K562 (cell line): Measurements from ENCODE around the gene NT5DC1. TPM values are rescaled to one million over a fixed set of nuclear protein-coding genes. Genes with fewer than 3 reads are reported as not detected.

Experiments used
- ARNT ChIP-seq, 2 experiments: fragments of 450-650 bp; IDR thresholded peaks; 2 replicates each; pipeline ENCODE4 v1.6.1; 2016; ENCODE audit warnings: mild to moderate bottlenecking in 1 of 2
- CCNT2 ChIP-seq: IDR thresholded peaks from 2 replicates; pipeline ENCODE4 v1.6.1; 2011; ENCODE audit warnings: borderline replicate concordance, low read depth, mild to moderate bottlenecking, moderate library complexity, mixed read lengths, low read length; ENCODE audit not compliant: insufficient read length; ENCODE audit errors: extremely low read depth
- EP400 ChIP-seq: fragments of 450-650 bp; IDR thresholded peaks from 2 replicates; pipeline ENCODE4 v1.6.1; 2017; ENCODE audit warnings: antibody characterized with exemption, mild to moderate bottlenecking, moderate library complexity
- ERF ChIP-seq: fragments of 450-650 bp; formaldehyde crosslinking; IDR thresholded peaks from 2 replicates; pipeline ENCODE4 v1.4.0; 2020; ENCODE audit warnings: mild to moderate bottlenecking, mixed read lengths
- GABPB2 ChIP-seq: fragments of 250-450 bp; sonication (Bioruptor Pico); conservative IDR thresholded peaks from 2 replicates; pipeline ENCODE4 v1.5.1; 2021; ENCODE audit warnings: mild to moderate bottlenecking
- HDAC1 ChIP-seq, 2 experiments: fragments of 450-650 bp; IDR thresholded peaks; 2 replicates each; pipeline ENCODE4 v1.6.1; 2016 to 2017; ENCODE audit warnings: inconsistent platforms in 1 of 2, mild to moderate bottlenecking in 1 of 2, moderate library complexity in 1 of 2
- MEF2A ChIP-seq: IDR thresholded peaks from 2 replicates; pipeline ENCODE4 v1.6.1; 2011; ENCODE audit warnings: low read depth, mild to moderate bottlenecking, low read length, moderate library complexity; ENCODE audit not compliant: control insufficient read depth
- NFIX ChIP-seq: fragments of 250-450 bp; sonication (Bioruptor Pico); IDR thresholded peaks from 2 replicates; pipeline ENCODE4 v1.4.0; 2020; ENCODE audit warnings: low read depth, mild to moderate bottlenecking, moderate library complexity
- PHB2 ChIP-seq: fragments of 450-650 bp; IDR thresholded peaks from 2 replicates; pipeline ENCODE4 v1.6.1; 2017; ENCODE audit warnings: low read depth
- RUNX1 ChIP-seq: sonication (generic); IDR thresholded peaks from 2 replicates; pipeline ENCODE4 v1.6.1; 2016; ENCODE audit warnings: antibody characterized with exemption, low read depth
- TEAD2 ChIP-seq: fragments of 450-650 bp; IDR thresholded peaks from 2 replicates; pipeline ENCODE4 v1.6.1; 2016; ENCODE audit warnings: missing genetic modification characterization, control low read depth, missing compliant biosample characterization
- ZEB2 ChIP-seq: fragments of 450-650 bp; IDR thresholded peaks from 2 replicates; pipeline ENCODE4 v1.6.1; 2016
- ZNF174 ChIP-seq: fragments of 250-450 bp; sonication (Bioruptor Pico); IDR thresholded peaks from 2 replicates; pipeline ENCODE4 v1.4.0; 2020; ENCODE audit warnings: mild to moderate bottlenecking
- ZNF785 ChIP-seq: fragments of 250-450 bp; sonication (Bioruptor Pico); IDR thresholded peaks from 2 replicates; pipeline ENCODE4 v1.4.0; 2020; ENCODE audit warnings: mild to moderate bottlenecking
- polyA plus RNA-seq, 8 experiments: library from polyadenylated mRNA; depleted of rRNA in 4 of 8; stranded (reverse) in 5 of 8; unstranded in 3 of 8; fragments of >200 nt; fragmentation: Nextera tagmentation in 2 of 8; fragmentation: Illumina TruSeq in 1 of 8; extraction: Ambion mirVana in 2 of 8; extraction: Trizol in 1 of 8; gene quantifications; 2 replicates each; pipeline versions ENCODE4 v1.2.1 to v1.2.3, GENCODE V29; 2011 to 2014; ENCODE audit warnings: inconsistent platforms in 1 of 8, missing spikeins in 1 of 8
- total RNA-seq, 7 experiments: library from RNA; depleted of rRNA in 6 of 7; stranded (reverse); fragments of >200 nt in 6 of 7; fragmentation: Illumina TruSeq in 2 of 7; extraction: Trizol in 2 of 7; gene quantifications; 2 replicates each; pipeline versions ENCODE4 v1.2.1 to v1.2.3, GENCODE V29; 2011 to 2021; ENCODE audit warnings: low replicate concordance in 1 of 7
- TF ChIP-seq, protein P1 (sequence below): IDR thresholded peaks from 2 replicates; pipeline ENCODE4 v1.6.1; 2016; ENCODE audit warnings: missing genetic modification characterization, missing compliant biosample characterization
- TF ChIP-seq, protein P2 (sequence below), 2 experiments: fragments of 450-650 bp in 1 of 2; sonication (generic) in 1 of 2; formaldehyde crosslinking in 1 of 2; IDR thresholded peaks in 1 of 2; conservative IDR thresholded peaks in 1 of 2; 2 replicates each; pipeline versions ENCODE4 v1.6.1 to v1.8.1; 2016 to 2023; ENCODE audit warnings: mild to moderate bottlenecking in 2 of 2, moderate library complexity in 2 of 2, inconsistent platforms in 1 of 2, missing genetic modification reagents in 1 of 2
- TF ChIP-seq, protein P3 (sequence below): sonication (generic); formaldehyde crosslinking; IDR thresholded peaks from 2 replicates; pipeline ENCODE4 v1.8.1; 2023; ENCODE audit warnings: mild to moderate bottlenecking, missing genetic modification reagents
- TF ChIP-seq, protein P4 (sequence below): fragments of 450-650 bp; formaldehyde crosslinking; IDR thresholded peaks from 2 replicates; pipeline ENCODE4 v1.4.0; 2020; ENCODE audit warnings: mild to moderate bottlenecking, moderate library complexity

NT5DC1 gene
- total and polyA plus RNA-seq, 9 of the 15 experiments (the other 6 are each of a cell fraction or from before 2014, with no cell fraction given), result 4.9 to 28.5 (median 16.3) TPM

DNA sequence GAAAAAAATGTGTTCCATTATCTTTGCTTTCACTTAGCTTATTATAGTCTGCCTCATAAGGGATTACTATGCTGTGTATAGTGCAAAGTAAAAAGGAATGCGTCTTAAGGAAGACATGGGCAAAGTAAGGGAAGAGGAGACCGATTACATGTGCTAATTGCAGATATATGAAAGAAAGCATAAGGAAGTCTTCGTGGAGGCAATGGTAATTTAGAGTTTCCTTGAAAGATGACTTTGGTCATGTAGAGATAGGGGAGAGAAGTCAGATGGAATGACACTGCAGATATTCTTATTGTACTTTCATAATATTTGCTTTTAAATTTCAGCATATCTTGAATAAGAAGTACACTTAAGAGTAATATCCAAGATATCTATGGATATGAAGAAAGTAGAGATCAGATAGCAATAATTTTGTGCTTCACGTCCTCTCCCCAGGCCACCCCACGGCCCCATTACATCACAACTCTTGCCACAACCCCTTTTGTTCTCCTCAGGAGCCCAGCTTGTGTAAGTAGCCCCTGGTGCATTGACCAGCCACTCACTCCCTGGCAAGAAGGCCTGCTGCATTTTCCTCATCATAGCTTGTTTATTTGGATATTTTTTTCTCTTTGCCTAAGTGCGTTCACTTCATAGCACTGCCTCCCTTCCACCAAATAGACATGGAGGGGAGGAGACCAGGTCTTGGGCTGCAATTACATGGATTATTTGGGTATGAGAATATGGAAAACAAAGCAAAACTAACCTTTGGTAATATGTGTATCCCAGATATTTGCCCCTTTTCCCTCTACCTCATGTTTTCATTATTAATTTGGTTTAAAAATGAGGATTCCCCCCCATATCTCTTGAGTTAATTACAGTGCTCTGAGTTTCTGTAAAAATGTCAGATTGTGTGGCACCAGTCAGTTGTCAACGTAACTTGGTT is 56.0 kb downstream of the NT5DC1 start (continued):
- TF ChIP-seq, protein P1, sequence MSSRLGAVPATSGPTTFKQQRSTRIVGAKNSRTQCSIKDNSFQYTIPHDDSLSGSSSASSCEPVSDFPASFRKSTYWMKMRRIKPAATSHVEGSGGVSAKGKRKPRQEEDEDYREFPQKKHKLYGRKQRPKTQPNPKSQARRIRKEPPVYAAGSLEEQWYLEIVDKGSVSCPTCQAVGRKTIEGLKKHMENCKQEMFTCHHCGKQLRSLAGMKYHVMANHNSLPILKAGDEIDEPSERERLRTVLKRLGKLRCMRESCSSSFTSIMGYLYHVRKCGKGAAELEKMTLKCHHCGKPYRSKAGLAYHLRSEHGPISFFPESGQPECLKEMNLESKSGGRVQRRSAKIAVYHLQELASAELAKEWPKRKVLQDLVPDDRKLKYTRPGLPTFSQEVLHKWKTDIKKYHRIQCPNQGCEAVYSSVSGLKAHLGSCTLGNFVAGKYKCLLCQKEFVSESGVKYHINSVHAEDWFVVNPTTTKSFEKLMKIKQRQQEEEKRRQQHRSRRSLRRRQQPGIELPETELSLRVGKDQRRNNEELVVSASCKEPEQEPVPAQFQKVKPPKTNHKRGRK, result peak; percentile 70
- TF ChIP-seq ZEB2, result no peak
- peak; percentile 68 for TF ChIP-seq EP400
- no peak for TF ChIP-seq ERF (CRISPR knock-in tag)
- TF ChIP-seq, protein P2, sequence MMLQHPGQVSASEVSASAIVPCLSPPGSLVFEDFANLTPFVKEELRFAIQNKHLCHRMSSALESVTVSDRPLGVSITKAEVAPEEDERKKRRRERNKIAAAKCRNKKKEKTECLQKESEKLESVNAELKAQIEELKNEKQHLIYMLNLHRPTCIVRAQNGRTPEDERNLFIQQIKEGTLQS (IDR thresholded peaks at IDR 0.05), result peak; percentile 23; the same call in 1 of the 2 replicates
- TF ChIP-seq, protein P2 (CRISPR knock-in tag; conservative IDR thresholded peaks at IDR 0.05), result no peak
- no peak for TF ChIP-seq PHB2
- TF ChIP-seq CCNT2, result no peak
- peak in 1 of 2 experiments; percentile 64; a peak in 1 of 4 replicates for TF ChIP-seq ARNT (IDR thresholded peaks at IDR 0.05)
- TF ChIP-seq TEAD2 (tag), result no peak
- 0 out of 4 replicates have a peak, but pooled peaks have one; percentile 9 to 38 for TF ChIP-seq HDAC1 (IDR thresholded peaks at IDR 0.05)
- TF ChIP-seq ZNF174 (CRISPR knock-in tag), result no peak
- no peak for TF ChIP-seq MEF2A
- no peak for TF ChIP-seq GABPB2 (CRISPR knock-in tag)
- TF ChIP-seq RUNX1, result no peak
- TF ChIP-seq, protein P3, sequence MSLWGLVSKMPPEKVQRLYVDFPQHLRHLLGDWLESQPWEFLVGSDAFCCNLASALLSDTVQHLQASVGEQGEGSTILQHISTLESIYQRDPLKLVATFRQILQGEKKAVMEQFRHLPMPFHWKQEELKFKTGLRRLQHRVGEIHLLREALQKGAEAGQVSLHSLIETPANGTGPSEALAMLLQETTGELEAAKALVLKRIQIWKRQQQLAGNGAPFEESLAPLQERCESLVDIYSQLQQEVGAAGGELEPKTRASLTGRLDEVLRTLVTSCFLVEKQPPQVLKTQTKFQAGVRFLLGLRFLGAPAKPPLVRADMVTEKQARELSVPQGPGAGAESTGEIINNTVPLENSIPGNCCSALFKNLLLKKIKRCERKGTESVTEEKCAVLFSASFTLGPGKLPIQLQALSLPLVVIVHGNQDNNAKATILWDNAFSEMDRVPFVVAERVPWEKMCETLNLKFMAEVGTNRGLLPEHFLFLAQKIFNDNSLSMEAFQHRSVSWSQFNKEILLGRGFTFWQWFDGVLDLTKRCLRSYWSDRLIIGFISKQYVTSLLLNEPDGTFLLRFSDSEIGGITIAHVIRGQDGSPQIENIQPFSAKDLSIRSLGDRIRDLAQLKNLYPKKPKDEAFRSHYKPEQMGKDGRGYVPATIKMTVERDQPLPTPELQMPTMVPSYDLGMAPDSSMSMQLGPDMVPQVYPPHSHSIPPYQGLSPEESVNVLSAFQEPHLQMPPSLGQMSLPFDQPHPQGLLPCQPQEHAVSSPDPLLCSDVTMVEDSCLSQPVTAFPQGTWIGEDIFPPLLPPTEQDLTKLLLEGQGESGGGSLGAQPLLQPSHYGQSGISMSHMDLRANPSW (CRISPR knock-in tag), result no peak
- no peak for TF ChIP-seq ZNF785
- TF ChIP-seq, protein P4, sequence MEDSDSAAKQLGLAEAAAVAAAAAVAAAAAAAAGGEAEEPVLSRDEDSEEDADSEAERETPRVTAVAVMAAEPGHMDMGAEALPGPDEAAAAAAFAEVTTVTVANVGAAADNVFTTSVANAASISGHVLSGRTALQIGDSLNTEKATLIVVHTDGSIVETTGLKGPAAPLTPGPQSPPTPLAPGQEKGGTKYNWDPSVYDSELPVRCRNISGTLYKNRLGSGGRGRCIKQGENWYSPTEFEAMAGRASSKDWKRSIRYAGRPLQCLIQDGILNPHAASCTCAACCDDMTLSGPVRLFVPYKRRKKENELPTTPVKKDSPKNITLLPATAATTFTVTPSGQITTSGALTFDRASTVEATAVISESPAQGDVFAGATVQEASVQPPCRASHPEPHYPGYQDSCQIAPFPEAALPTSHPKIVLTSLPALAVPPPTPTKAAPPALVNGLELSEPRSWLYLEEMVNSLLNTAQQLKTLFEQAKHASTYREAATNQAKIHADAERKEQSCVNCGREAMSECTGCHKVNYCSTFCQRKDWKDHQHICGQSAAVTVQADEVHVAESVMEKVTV (CRISPR knock-in tag), result no peak
- TF ChIP-seq NFIX (CRISPR knock-in tag), result no peak
